ENCODE results near the gene CYP1A2.

CYP1A2 gene

DNA sequence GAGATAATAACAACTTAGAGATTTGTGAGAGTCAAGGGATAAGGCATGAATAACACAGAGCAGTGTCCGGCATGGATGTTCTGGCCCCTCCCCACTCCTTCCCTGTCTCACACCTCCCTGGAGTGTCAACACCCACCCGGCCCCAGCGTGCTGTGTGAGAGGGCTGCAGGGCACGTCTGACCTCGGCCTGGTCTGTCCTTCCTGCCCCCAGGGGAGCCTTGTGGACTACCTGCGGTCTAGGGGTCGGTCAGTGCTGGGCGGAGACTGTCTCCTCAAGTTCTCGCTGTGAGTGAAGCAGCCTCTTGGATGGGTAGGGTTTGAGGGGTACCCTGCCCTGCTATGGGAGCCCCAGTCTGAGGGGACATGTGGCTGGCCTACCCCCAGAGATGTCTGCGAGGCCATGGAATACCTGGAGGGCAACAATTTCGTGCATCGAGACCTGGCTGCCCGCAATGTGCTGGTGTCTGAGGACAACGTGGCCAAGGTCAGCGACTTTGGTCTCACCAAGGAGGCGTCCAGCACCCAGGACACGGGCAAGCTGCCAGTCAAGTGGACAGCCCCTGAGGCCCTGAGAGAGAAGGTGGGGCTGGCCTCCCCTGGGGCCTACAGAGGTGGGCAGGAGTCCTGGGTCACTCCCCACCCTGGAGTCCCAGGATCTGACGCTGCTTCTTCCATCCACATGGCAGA is 52.8 kb downstream of the CYP1A2 start:
- no peak for DNase-seq
- no peaks in the 10 kb centered on the region for H3K9me3 ChIP-seq
- no peak overlapping the region for H3K27ac ChIP-seq
- peaks cover 0 to 15% (median 0%) of the 10 kb centered on the region in 4 donors for H3K4me1 ChIP-seq
- no peak overlapping the region for H3K4me3 ChIP-seq
- H3K36me3 ChIP-seq, result peaks cover 15 to 56% (median 43%) of the 10 kb centered on the region in 3 donors
- no peaks in the 10 kb centered on the region for H3K27me3 ChIP-seq
- TF ChIP-seq, protein P1, sequence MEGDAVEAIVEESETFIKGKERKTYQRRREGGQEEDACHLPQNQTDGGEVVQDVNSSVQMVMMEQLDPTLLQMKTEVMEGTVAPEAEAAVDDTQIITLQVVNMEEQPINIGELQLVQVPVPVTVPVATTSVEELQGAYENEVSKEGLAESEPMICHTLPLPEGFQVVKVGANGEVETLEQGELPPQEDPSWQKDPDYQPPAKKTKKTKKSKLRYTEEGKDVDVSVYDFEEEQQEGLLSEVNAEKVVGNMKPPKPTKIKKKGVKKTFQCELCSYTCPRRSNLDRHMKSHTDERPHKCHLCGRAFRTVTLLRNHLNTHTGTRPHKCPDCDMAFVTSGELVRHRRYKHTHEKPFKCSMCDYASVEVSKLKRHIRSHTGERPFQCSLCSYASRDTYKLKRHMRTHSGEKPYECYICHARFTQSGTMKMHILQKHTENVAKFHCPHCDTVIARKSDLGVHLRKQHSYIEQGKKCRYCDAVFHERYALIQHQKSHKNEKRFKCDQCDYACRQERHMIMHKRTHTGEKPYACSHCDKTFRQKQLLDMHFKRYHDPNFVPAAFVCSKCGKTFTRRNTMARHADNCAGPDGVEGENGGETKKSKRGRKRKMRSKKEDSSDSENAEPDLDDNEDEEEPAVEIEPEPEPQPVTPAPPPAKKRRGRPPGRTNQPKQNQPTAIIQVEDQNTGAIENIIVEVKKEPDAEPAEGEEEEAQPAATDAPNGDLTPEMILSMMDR (IDR thresholded peaks at IDR 0.05), result no peak
- intact Hi-C loops (cut with DNase I; ENCODE audit: low total_unique reads), result no loop called here

DNA sequence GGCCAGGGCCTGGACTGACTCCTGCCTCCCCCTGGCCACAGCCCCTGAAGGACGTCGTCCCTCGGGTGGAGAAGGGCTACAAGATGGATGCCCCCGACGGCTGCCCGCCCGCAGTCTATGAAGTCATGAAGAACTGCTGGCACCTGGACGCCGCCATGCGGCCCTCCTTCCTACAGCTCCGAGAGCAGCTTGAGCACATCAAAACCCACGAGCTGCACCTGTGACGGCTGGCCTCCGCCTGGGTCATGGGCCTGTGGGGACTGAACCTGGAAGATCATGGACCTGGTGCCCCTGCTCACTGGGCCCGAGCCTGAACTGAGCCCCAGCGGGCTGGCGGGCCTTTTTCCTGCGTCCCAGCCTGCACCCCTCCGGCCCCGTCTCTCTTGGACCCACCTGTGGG is 53.6 kb downstream of the CYP1A2 start:
- Histone ChIP-seq H3K9me3 (no peaks in the 10 kb centered on the region), H3K27ac (no peak overlapping the region), H3K4me3 (no peak overlapping the region), H3K36me3 (peaks cover 15 to 56% (median 43%) of the 10 kb centered on the region in 3 donors), H3K27me3 (no peaks in the 10 kb centered on the region), H3K4me1 (peaks cover 0 to 15% (median 0%) of the 10 kb centered on the region in 4 donors)
- no peak for DNase-seq
- TF ChIP-seq, protein P1 (IDR thresholded peaks at IDR 0.05), result no peak
- intact Hi-C loops (cut with DNase I; ENCODE audit: low total_unique reads), result no loop called here

DNA sequence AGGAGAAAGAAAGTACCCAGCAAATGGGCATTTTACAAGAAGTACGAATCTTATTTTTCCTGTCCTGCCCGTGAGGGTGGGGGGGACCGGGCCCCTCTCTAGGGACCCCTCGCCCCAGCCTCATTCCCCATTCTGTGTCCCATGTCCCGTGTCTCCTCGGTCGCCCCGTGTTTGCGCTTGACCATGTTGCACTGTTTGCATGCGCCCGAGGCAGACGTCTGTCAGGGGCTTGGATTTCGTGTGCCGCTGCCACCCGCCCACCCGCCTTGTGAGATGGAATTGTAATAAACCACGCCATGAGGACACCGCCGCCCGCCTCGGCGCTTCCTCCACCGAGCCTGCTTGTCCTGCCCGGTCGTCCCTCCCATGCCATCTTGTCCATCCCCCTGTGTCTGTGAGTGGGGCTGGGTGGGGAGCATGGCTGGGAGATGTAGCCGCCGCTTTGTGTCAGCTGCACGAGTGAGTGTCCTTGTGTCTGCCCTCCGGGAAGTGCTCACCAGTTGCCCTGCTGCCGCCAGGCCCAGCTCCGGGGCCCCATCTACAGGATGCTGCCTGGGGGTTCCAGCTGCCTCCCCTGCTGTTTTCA is 54.3 kb downstream of the CYP1A2 start:
- H3K27me3 ChIP-seq, result peaks cover 0 to 1% of the 10 kb centered on the region in 2 donors
- TF ChIP-seq, protein P1 (IDR thresholded peaks at IDR 0.05), result no peak

DNA sequence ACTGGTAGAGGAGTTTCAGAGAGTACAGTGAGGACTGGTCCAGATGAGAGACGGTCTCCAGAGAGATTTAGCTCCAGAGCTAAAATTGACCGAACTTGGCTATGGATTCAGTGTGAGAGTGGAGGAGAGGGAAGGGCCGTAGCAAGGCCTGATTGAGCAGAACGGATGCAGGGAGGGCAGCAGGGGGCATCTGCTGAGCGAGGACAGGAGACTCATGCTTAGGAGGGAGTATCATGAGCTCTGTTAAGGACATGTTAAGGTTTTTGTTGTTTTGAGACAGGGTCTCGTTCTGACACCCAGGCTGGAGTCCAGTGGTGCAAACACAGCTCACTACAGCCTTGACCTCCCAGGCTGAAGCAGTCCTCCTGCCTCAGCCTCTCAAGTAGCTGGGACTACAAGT is 56.3 kb downstream of the CYP1A2 start:
- Histone ChIP-seq H3K27ac (no peak overlapping the region), H3K36me3 (peaks cover 13 to 37% (median 26%) of the 10 kb centered on the region in 3 donors), H3K9me3 (no peaks in the 10 kb centered on the region), H3K4me1 (peaks cover 0 to 5% (median 0%) of the 10 kb centered on the region in 4 donors), H3K4me3 (no peak overlapping the region), H3K27me3 (peaks cover 0 to 17% of the 10 kb centered on the region in 2 donors)
- intact Hi-C loops (cut with DNase I; ENCODE audit: low total_unique reads), result no loop called here
- no peak for DNase-seq
- TF ChIP-seq, protein P1 (IDR thresholded peaks at IDR 0.05), result no peak

More for the DNA sequence above, 54.3 kb downstream of the CYP1A2 start:
- H3K36me3 ChIP-seq, result peaks cover 15 to 56% (median 43%) of the 10 kb centered on the region in 3 donors
- peaks cover 0 to 15% (median 0%) of the 10 kb centered on the region in 4 donors for H3K4me1 ChIP-seq
- H3K27ac ChIP-seq, result no peak overlapping the region
- intact Hi-C loops (cut with DNase I; ENCODE audit: low total_unique reads), result no loop called here
- no peak overlapping the region for H3K4me3 ChIP-seq
- H3K9me3 ChIP-seq, result no peaks in the 10 kb centered on the region
- no peak for DNase-seq

Data from tibial artery (tissue), 4 donors.